HepG2 (cell line): ENCODE measurements around the gene VBP1. TPM values are rescaled to one million over a fixed set of nuclear protein-coding genes. Genes with fewer than 3 reads are reported as not detected.
A peak's percentile ranks its signal among the peaks of the same experiment; 100 is the strongest.

ENCODE experiments used
- ATAC-seq: fragments of 200-7000 bp; cut with Tn5 transposase; 3 replicates; pipeline ENCODE4 v1.9.1; 2020; ENCODE audit warnings: mild to moderate bottlenecking, moderate library complexity
- BruUV-seq: library from RNA; stranded (reverse); fragments of 400-500 nt; replicated peaks from 2 replicates; lab custom pipeline; 2021; lab: Mats Ljungman, UMichigan
- CTCF ChIA-PET: fragments of 300-600 bp; formaldehyde crosslinking; extraction: SDS; loops from one replicate; lab custom pipeline; 2021; ENCODE audit warnings: low total read pairs, inconsistent platforms, low intra/inter-chr PET ratio; lab: Yijun Ruan, JAX
- POLR2A ChIA-PET: fragments of 350-600 bp; sonication (Branson Sonifier 250); formaldehyde crosslinking; loops from one replicate; lab custom pipeline; 2020; ENCODE audit warnings: antibody characterized with exemption, inconsistent platforms; lab: Yijun Ruan, JAX
- DNase-seq: peaks from one replicate; pipeline ENCODE4 v3.0.0-alpha.2; 2015; ENCODE audit warnings: low spot score
- FAIRE-seq: peaks from 3 replicates; lab custom pipeline; 2011; peaks lifted over from hg19 to GRCh38; lab: Jason Lieb, UNC
- H2AFZ ChIP-seq: one replicate; pipeline ENCODE4 v1.6.1; 2011; ENCODE audit warnings: low read length, inconsistent platforms
- H3K27ac ChIP-seq: fragments of 300-600 bp; 3 replicates; pipeline ENCODE4 v1.8.0; 2011; ENCODE audit warnings: mixed run types, mild to moderate bottlenecking, mixed read lengths, low read length, inconsistent platforms; ENCODE audit not compliant: insufficient read depth; ENCODE audit errors: extremely low read length
- H3K27me3 ChIP-seq, 2 experiments: fragments of 200-600 bp in 1 of 2; 2 replicates in 1 of 2; 3 replicates in 1 of 2; pipeline versions ENCODE4 v1.6.0 to v1.8.0; 2011; ENCODE audit warnings: low read length in 2 of 2, mild to moderate bottlenecking in 2 of 2, moderate library complexity in 2 of 2, inconsistent platforms in 1 of 2; ENCODE audit not compliant: insufficient read depth in 2 of 2, control insufficient read depth in 1 of 2
- H3K36me3 ChIP-seq, 2 experiments: fragments of 200-600 bp in 1 of 2; replicated peaks in 1 of 2; 2 replicates in 1 of 2; 3 replicates in 1 of 2; pipeline versions ENCODE4 v1.5.1 to v1.8.0; 2011; ENCODE audit warnings: low read length in 2 of 2, inconsistent platforms in 1 of 2; ENCODE audit not compliant: insufficient read depth in 2 of 2, control insufficient read depth in 1 of 2
- H3K4me1 ChIP-seq: 2 replicates; pipeline ENCODE4 v1.5.1; 2012; ENCODE audit warnings: low read length, inconsistent platforms; ENCODE audit not compliant: insufficient read depth
- H3K4me2 ChIP-seq: 2 replicates; pipeline ENCODE4 v1.6.0; 2011; ENCODE audit warnings: low read depth, low read length, inconsistent platforms
- H3K4me3 ChIP-seq, 3 experiments: fragments of 200-600 bp in 1 of 3; sonication (generic), shearing (Covaris generic) in 1 of 3; replicated peaks in 1 of 3; 2 replicates each; pipeline ENCODE4 v1.5.1; 2011 to 2016; ENCODE audit warnings: low read length in 3 of 3, inconsistent platforms in 2 of 3, low read depth in 2 of 3, mild to moderate bottlenecking in 2 of 3, control low read depth in 1 of 3, mixed read lengths in 1 of 3; ENCODE audit not compliant: insufficient read depth in 1 of 3
- H3K79me2 ChIP-seq: one replicate; pipeline ENCODE4 v1.6.1; 2011; ENCODE audit warnings: low read length, inconsistent platforms; ENCODE audit not compliant: insufficient read depth
- H3K9ac ChIP-seq: 2 replicates; pipeline ENCODE4 v1.6.0; 2011; ENCODE audit warnings: mild to moderate bottlenecking, low read depth, low read length, inconsistent platforms; ENCODE audit not compliant: insufficient read depth
- H3K9me3 ChIP-seq: 2 replicates; pipeline ENCODE4 v1.5.1; 2012; ENCODE audit warnings: mild to moderate bottlenecking, low read length
- H4K20me1 ChIP-seq: 2 replicates; pipeline ENCODE4 v1.6.0; 2011; ENCODE audit warnings: inconsistent platforms, mild to moderate bottlenecking, low read length, moderate library complexity; ENCODE audit not compliant: insufficient read depth
- CEBPB ChIP-seq: IDR thresholded peaks from 2 replicates; pipeline ENCODE4 v1.6.1; 2011; ENCODE audit warnings: low read depth, low read length, improper control_type of control experiment, borderline replicate concordance
- CEBPG ChIP-seq: IDR thresholded peaks from 2 replicates; pipeline ENCODE4 v1.6.1; 2016
- EHMT2 ChIP-seq: fragments of 200-600 bp; sonication (generic); IDR thresholded peaks from 2 replicates; pipeline ENCODE4 v1.7.0; 2017; ENCODE audit warnings: antibody characterized with exemption, low read depth, low read length, borderline replicate concordance
- PHF21A ChIP-seq: sonication (generic); formaldehyde crosslinking; IDR thresholded peaks from 2 replicates; pipeline ENCODE4 v1.5.0; 2020; ENCODE audit warnings: mild to moderate bottlenecking, missing genetic modification reagents
- ZFY ChIP-seq: sonication (generic); formaldehyde crosslinking; IDR thresholded peaks from 2 replicates; pipeline ENCODE4 v1.4.0; 2020; ENCODE audit warnings: missing genetic modification reagents
- ZMAT3 ChIP-seq: sonication (generic); formaldehyde crosslinking; conservative IDR thresholded peaks from 2 replicates; pipeline ENCODE4 v1.7.0; 2021; ENCODE audit warnings: missing genetic modification reagents
- ZNF605 ChIP-seq: sonication (generic); formaldehyde crosslinking; IDR thresholded peaks from 2 replicates; pipeline ENCODE4 v1.8.0; 2022; ENCODE audit warnings: mild to moderate bottlenecking, missing genetic modification reagents
- WGBS: methylation state at CpG from one replicate; pipeline ENCODE4 v1.1.6; 2017; ENCODE audit warnings: low lambda C conversion rate; 5-methylcytosine and 5-hydroxymethylcytosine counted together
- in situ Hi-C: cut with HindIII; loops from 2 replicates; pipeline ENCODE4 v1.10.0; 2017; ENCODE audit warnings: low pct_unique_long_range_greater_than_20kb; ENCODE audit not compliant: extremely low pct_ligation_motif_present
- intact Hi-C: fragments of 100-400 bp; cut with micrococcal nuclease; formaldehyde crosslinking; loops from one replicate; pipeline ENCODE4 v1.10.0; 2022; ENCODE audit not compliant: unreplicated experiment
- polyA plus RNA-seq, 8 experiments: library from polyadenylated mRNA; depleted of rRNA in 3 of 8; stranded (reverse) in 7 of 8; unstranded in 1 of 8; fragments of >200 nt; fragmentation: Illumina TruSeq in 4 of 8; extraction: Trizol in 4 of 8; gene quantifications; 2 replicates each; pipeline versions ENCODE4 v1.2.1 to v1.2.3, GENCODE V29; 2011 to 2016; ENCODE audit warnings: low read depth in 4 of 8, missing spikeins in 1 of 8, mixed read lengths in 1 of 8; ENCODE audit not compliant: insufficient read depth in 1 of 8
- total RNA-seq, 5 experiments: library from RNA; depleted of rRNA; stranded (reverse); fragments of >200 nt; fragmentation: Illumina TruSeq; extraction: Trizol; gene quantifications; 2 replicates each; pipeline ENCODE4 v1.2.3, GENCODE V29; 2016; ENCODE audit warnings: low read depth in 1 of 5
- TF ChIP-seq, protein P1 (sequence below), 2 experiments: fragments of 450-650 bp in 1 of 2; sonication (generic) in 1 of 2; formaldehyde crosslinking in 1 of 2; IDR thresholded peaks; 2 replicates each; pipeline versions ENCODE4 v1.6.1 to v1.8.0; 2016 to 2022; ENCODE audit warnings: antibody characterized with exemption in 1 of 2, mild to moderate bottlenecking in 1 of 2, missing genetic modification reagents in 1 of 2

The VBP1 gene
- total and polyA plus RNA-seq, 2 of the 13 experiments (the other 11 are each of a cell fraction or from before 2014, with no cell fraction given) = 20.4 to 72.6 TPM

- Histone ChIP-seq H3K79me2 (peaks cover 27% of the 10 kb centered on the region), H3K4me1 (peaks cover 24% of the 10 kb centered on the region), H4K20me1 (no peaks in the 10 kb centered on the region), H3K9ac (peak overlapping the region; percentile 86), H3K36me3 (no peaks in the 10 kb centered on the region), H3K27ac (peak overlapping the region; percentile 64), H3K27me3 (no peaks in the 10 kb centered on the region), H3K4me2 (peak overlapping the region; percentile 80), H2AFZ (peak overlapping the region; percentile 78), H3K9me3 (no peaks in the 10 kb centered on the region), H3K4me3 (peak overlapping the region; percentile 73 to 83 (median 75))
- no peak for FAIRE-seq
- in situ Hi-C loops = no loop called here
- CTCF ChIA-PET = no interaction called here
- DNase-seq = no peak
- POLR2A ChIA-PET = interaction anchor here (0.5 to 1.3 kb wide), 6 partner anchors 12 to 397 kb away, joined by 3 to 4 read pairs (median 3); partner anchors contain the start of gene TMLHE
- WGBS = 32% methylated on average over 8 of the region's 15 CpGs
- intact Hi-C loops = no loop called here
- BruUV-seq = TSS peak; percentile 78
- peak; percentile 44; the same call in 2 of the 3 replicates for ATAC-seq
- TF ChIP-seq ZFY (CRISPR knock-in tag) = 0 out of 2 replicates have a peak, but pooled peaks have one; percentile 30
- TF ChIP-seq PHF21A (CRISPR knock-in tag) = no peak
- TF ChIP-seq, protein P1, sequence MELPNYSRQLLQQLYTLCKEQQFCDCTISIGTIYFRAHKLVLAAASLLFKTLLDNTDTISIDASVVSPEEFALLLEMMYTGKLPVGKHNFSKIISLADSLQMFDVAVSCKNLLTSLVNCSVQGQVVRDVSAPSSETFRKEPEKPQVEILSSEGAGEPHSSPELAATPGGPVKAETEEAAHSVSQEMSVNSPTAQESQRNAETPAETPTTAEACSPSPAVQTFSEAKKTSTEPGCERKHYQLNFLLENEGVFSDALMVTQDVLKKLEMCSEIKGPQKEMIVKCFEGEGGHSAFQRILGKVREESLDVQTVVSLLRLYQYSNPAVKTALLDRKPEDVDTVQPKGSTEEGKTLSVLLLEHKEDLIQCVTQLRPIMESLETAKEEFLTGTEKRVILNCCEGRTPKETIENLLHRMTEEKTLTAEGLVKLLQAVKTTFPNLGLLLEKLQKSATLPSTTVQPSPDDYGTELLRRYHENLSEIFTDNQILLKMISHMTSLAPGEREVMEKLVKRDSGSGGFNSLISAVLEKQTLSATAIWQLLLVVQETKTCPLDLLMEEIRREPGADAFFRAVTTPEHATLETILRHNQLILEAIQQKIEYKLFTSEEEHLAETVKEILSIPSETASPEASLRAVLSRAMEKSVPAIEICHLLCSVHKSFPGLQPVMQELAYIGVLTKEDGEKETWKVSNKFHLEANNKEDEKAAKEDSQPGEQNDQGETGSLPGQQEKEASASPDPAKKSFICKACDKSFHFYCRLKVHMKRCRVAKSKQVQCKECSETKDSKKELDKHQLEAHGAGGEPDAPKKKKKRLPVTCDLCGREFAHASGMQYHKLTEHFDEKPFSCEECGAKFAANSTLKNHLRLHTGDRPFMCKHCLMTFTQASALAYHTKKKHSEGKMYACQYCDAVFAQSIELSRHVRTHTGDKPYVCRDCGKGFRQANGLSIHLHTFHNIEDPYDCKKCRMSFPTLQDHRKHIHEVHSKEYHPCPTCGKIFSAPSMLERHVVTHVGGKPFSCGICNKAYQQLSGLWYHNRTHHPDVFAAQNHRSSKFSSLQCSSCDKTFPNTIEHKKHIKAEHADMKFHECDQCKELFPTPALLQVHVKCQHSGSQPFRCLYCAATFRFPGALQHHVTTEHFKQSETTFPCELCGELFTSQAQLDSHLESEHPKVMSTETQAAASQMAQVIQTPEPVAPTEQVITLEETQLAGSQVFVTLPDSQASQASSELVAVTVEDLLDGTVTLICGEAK (IDR thresholded peaks at IDR 0.05) = no peak
- TF ChIP-seq, protein P1 (CRISPR knock-in tag; IDR thresholded peaks at IDR 0.05) = no peak
- 0 out of 2 replicates have a peak, but pooled peaks have one; percentile 33 for TF ChIP-seq EHMT2
- peak; percentile 78 for TF ChIP-seq CEBPB
- peak; percentile 70 for TF ChIP-seq CEBPG (CRISPR knock-in tag)
- TF ChIP-seq ZNF605 (CRISPR knock-in tag) = 0 out of 2 replicates have a peak, but pooled peaks have one; percentile 6
- 0 out of 2 replicates have a peak, but pooled peaks have one; percentile 31 for TF ChIP-seq ZMAT3
These were observed 649 bp upstream of the VBP1 start for GRCh38 chrX:155215443-155216178.
